ENCODE results near the gene FRMD3.
A peak's percentile ranks its signal among the peaks of the same experiment; 100 is the strongest.

The FRMD3 gene

GRCh38 chr9:83475741-83476140 is 62.5 kb downstream of the FRMD3 start:
- H4K8ac ChIP-seq (ENCODE audit: low read depth, low read length) = no peak overlapping the region

GRCh38 chr9:83474631-83475030 is 63.6 kb downstream of the FRMD3 start:
- H3K4ac ChIP-seq (ENCODE audit: low read depth, low read length) = no peak overlapping the region
- no peaks in the 10 kb centered on the region for H3K79me2 ChIP-seq (ENCODE audit: control insufficient read depth, insufficient read depth, low read length, poor library complexity)
- no peak overlapping the region for H3K4me2 ChIP-seq (ENCODE audit: low read length)
- no peaks in the 10 kb centered on the region for H3K27me3 ChIP-seq (ENCODE audit: insufficient read depth, low read length)
- no peak overlapping the region for H4K91ac ChIP-seq (ENCODE audit: low read depth, low read length)
- no peak overlapping the region for H3K18ac ChIP-seq (ENCODE audit: low read length)
- no peaks in the 10 kb centered on the region for H3K4me1 ChIP-seq (ENCODE audit: control insufficient read depth in 1 of 2, insufficient read depth in 2 of 2, low read length in 2 of 2)
- no peak overlapping the region for H3K27ac ChIP-seq (ENCODE audit: low read depth, low read length)
- H3K9ac ChIP-seq (ENCODE audit: low read length) = no peak overlapping the region
- no peak overlapping the region for H4K12ac ChIP-seq (ENCODE audit: low read depth, low read length)
- H3K14ac ChIP-seq (ENCODE audit: low read length) = no peak overlapping the region
- H3K9me3 ChIP-seq (ENCODE audit: insufficient read depth, low read depth, low read length) = no peaks in the 10 kb centered on the region
- H2AFZ ChIP-seq (ENCODE audit: insufficient read depth, low read length, poor library complexity) = no peak overlapping the region
- H2BK120ac ChIP-seq (ENCODE audit: insufficient read depth, low read length, poor library complexity) = no peak overlapping the region
- H2BK5ac ChIP-seq (ENCODE audit: low read depth, low read length, poor library complexity) = no peak overlapping the region
- no peak overlapping the region for H2BK12ac ChIP-seq (ENCODE audit: low read length)
- H3K23ac ChIP-seq (ENCODE audit: low read length) = no peak overlapping the region
- H4K8ac ChIP-seq (ENCODE audit: low read depth, low read length) = no peak overlapping the region
- no peaks in the 10 kb centered on the region for H3K79me1 ChIP-seq (ENCODE audit: low read length)
- H2AK5ac ChIP-seq (ENCODE audit: low read length) = no peak overlapping the region
- H3K4me3 ChIP-seq (ENCODE audit: low read depth, low read length) = no peak overlapping the region
- DNase-seq = no peak
- no peaks in the 10 kb centered on the region for H3K36me3 ChIP-seq (ENCODE audit: control insufficient read depth in 1 of 2, insufficient read depth in 2 of 2, low read length in 2 of 2)

More at GRCh38 chr9:83475741-83476140, 62.5 kb downstream of the FRMD3 start:
- Histone ChIP-seq H3K14ac (ENCODE audit: low read length) (no peak overlapping the region), H3K23ac (ENCODE audit: low read length) (no peak overlapping the region), H3K4me2 (ENCODE audit: low read length) (no peak overlapping the region), H3K9me3 (ENCODE audit: insufficient read depth, low read depth, low read length) (no peaks in the 10 kb centered on the region), H3K4ac (ENCODE audit: low read depth, low read length) (no peak overlapping the region), H3K4me1 (ENCODE audit: control insufficient read depth in 1 of 2, insufficient read depth in 2 of 2, low read length in 2 of 2) (no peaks in the 10 kb centered on the region), H3K79me2 (ENCODE audit: control insufficient read depth, insufficient read depth, low read length, poor library complexity) (no peaks in the 10 kb centered on the region), H3K9ac (ENCODE audit: low read length) (no peak overlapping the region), H3K18ac (ENCODE audit: low read length) (no peak overlapping the region), H2AK5ac (ENCODE audit: low read length) (no peak overlapping the region), H4K91ac (ENCODE audit: low read depth, low read length) (no peak overlapping the region), H3K36me3 (ENCODE audit: control insufficient read depth in 1 of 2, insufficient read depth in 2 of 2, low read length in 2 of 2) (no peaks in the 10 kb centered on the region), H2BK12ac (ENCODE audit: low read length) (no peak overlapping the region), H2BK120ac (ENCODE audit: insufficient read depth, low read length, poor library complexity) (no peak overlapping the region), H2AFZ (ENCODE audit: insufficient read depth, low read length, poor library complexity) (no peak overlapping the region), H4K12ac (ENCODE audit: low read depth, low read length) (no peak overlapping the region), H3K27ac (ENCODE audit: low read depth, low read length) (no peak overlapping the region), H3K27me3 (ENCODE audit: insufficient read depth, low read length) (no peaks in the 10 kb centered on the region), H3K4me3 (ENCODE audit: low read depth, low read length) (no peak overlapping the region), H3K79me1 (ENCODE audit: low read length) (no peaks in the 10 kb centered on the region), H2BK5ac (ENCODE audit: low read depth, low read length, poor library complexity) (no peak overlapping the region)
- no CpG with 5 or more reads among the region's 5 CpGs for WGBS (ENCODE audit: extremely low coverage, insufficient coverage, insufficient read length)
- DNase-seq = no peak

- no peak overlapping the region for H3K4ac ChIP-seq (ENCODE audit: low read depth, low read length)
- H3K4me3 ChIP-seq (ENCODE audit: low read depth, low read length) = no peak overlapping the region
- H3K36me3 ChIP-seq (ENCODE audit: control insufficient read depth in 1 of 2, insufficient read depth in 2 of 2, low read length in 2 of 2) = no peaks in the 10 kb centered on the region
- no peak overlapping the region for H4K91ac ChIP-seq (ENCODE audit: low read depth, low read length)
- H3K27ac ChIP-seq (ENCODE audit: low read depth, low read length) = no peak overlapping the region
- no peak overlapping the region for H4K8ac ChIP-seq (ENCODE audit: low read depth, low read length)
- no peaks in the 10 kb centered on the region for H3K27me3 ChIP-seq (ENCODE audit: insufficient read depth, low read length)
- no peak overlapping the region for H2AFZ ChIP-seq (ENCODE audit: insufficient read depth, low read length, poor library complexity)
- no peaks in the 10 kb centered on the region for H3K79me1 ChIP-seq (ENCODE audit: low read length)
- no peak overlapping the region for H3K14ac ChIP-seq (ENCODE audit: low read length)
- DNase-seq = no peak
- H3K18ac ChIP-seq (ENCODE audit: low read length) = no peak overlapping the region
- no peak overlapping the region for H2BK5ac ChIP-seq (ENCODE audit: low read depth, low read length, poor library complexity)
- no peaks in the 10 kb centered on the region for H3K9me3 ChIP-seq (ENCODE audit: insufficient read depth, low read depth, low read length)
- no peak overlapping the region for H4K12ac ChIP-seq (ENCODE audit: low read depth, low read length)
- H3K79me2 ChIP-seq (ENCODE audit: control insufficient read depth, insufficient read depth, low read length, poor library complexity) = no peaks in the 10 kb centered on the region
- H3K23ac ChIP-seq (ENCODE audit: low read length) = no peak overlapping the region
- H2BK120ac ChIP-seq (ENCODE audit: insufficient read depth, low read length, poor library complexity) = no peak overlapping the region
- no peak overlapping the region for H3K4me2 ChIP-seq (ENCODE audit: low read length)
- no peak overlapping the region for H2BK12ac ChIP-seq (ENCODE audit: low read length)
- WGBS (ENCODE audit: extremely low coverage, insufficient coverage, insufficient read length) = no CpG with 5 or more reads among the region's 5 CpGs
- H2AK5ac ChIP-seq (ENCODE audit: low read length) = no peak overlapping the region
- H3K4me1 ChIP-seq (ENCODE audit: control insufficient read depth in 1 of 2, insufficient read depth in 2 of 2, low read length in 2 of 2) = no peaks in the 10 kb centered on the region
- no peak overlapping the region for H3K9ac ChIP-seq (ENCODE audit: low read length)
Observed at GRCh38 chr9:83473488-83473971, 64.7 kb downstream of the FRMD3 start.

- H3K23ac ChIP-seq (ENCODE audit: low read length) = no peak overlapping the region
- no peaks in the 10 kb centered on the region for H3K36me3 ChIP-seq (ENCODE audit: control insufficient read depth in 1 of 2, insufficient read depth in 2 of 2, low read length in 2 of 2)
- H4K91ac ChIP-seq (ENCODE audit: low read depth, low read length) = no peak overlapping the region
- no peak overlapping the region for H2BK5ac ChIP-seq (ENCODE audit: low read depth, low read length, poor library complexity)
- H3K4me3 ChIP-seq (ENCODE audit: low read depth, low read length) = no peak overlapping the region
- no peak overlapping the region for H3K27ac ChIP-seq (ENCODE audit: low read depth, low read length)
- H3K14ac ChIP-seq (ENCODE audit: low read length) = no peak overlapping the region
- H4K12ac ChIP-seq (ENCODE audit: low read depth, low read length) = no peak overlapping the region
- H2AK5ac ChIP-seq (ENCODE audit: low read length) = no peak overlapping the region
- no peak overlapping the region for H3K4ac ChIP-seq (ENCODE audit: low read depth, low read length)
- H3K27me3 ChIP-seq (ENCODE audit: insufficient read depth, low read length) = no peaks in the 10 kb centered on the region
- no peak overlapping the region for H2BK12ac ChIP-seq (ENCODE audit: low read length)
- H3K4me1 ChIP-seq (ENCODE audit: control insufficient read depth in 1 of 2, insufficient read depth in 2 of 2, low read length in 2 of 2) = no peaks in the 10 kb centered on the region
- DNase-seq = peak in 1 of 2 donors; percentile 20
- H3K9ac ChIP-seq (ENCODE audit: low read length) = no peak overlapping the region
- H3K79me2 ChIP-seq (ENCODE audit: control insufficient read depth, insufficient read depth, low read length, poor library complexity) = no peaks in the 10 kb centered on the region
- no peaks in the 10 kb centered on the region for H3K79me1 ChIP-seq (ENCODE audit: low read length)
- H2AFZ ChIP-seq (ENCODE audit: insufficient read depth, low read length, poor library complexity) = no peak overlapping the region
- no peak overlapping the region for H2BK120ac ChIP-seq (ENCODE audit: insufficient read depth, low read length, poor library complexity)
- H3K18ac ChIP-seq (ENCODE audit: low read length) = no peak overlapping the region
- 100% methylated on average over 1 of the region's 5 CpGs for WGBS (ENCODE audit: extremely low coverage, insufficient coverage, insufficient read length)
- no peaks in the 10 kb centered on the region for H3K9me3 ChIP-seq (ENCODE audit: insufficient read depth, low read depth, low read length)
- no peak overlapping the region for H3K4me2 ChIP-seq (ENCODE audit: low read length)
- H4K8ac ChIP-seq (ENCODE audit: low read depth, low read length) = no peak overlapping the region
Observed at GRCh38 chr9:83472764-83473163, 65.4 kb downstream of the FRMD3 start.
